ENCODE results near the gene MAP3K9. TPM values are rescaled to one million over a fixed set of nuclear protein-coding genes. Genes with fewer than 3 reads are reported as not detected.

MAP3K9 gene
- total and polyA plus RNA-seq, 2 donors (not counting 3 experiments of a cell fraction or from before 2014, with no cell fraction given): 0.06 to 0.11 TPM

- DNase-seq (ENCODE audit: low read depth, low spot score): no peak
- dilution Hi-C loops (cut with MboI; ENCODE audit: extremely low pct_ligation_motif_present, low sequenced_read_pairs) (no loop called here), intact Hi-C loops (cut with micrococcal nuclease) (no loop called here)
- FAIRE-seq: no peak
- Histone ChIP-seq H3K36me3 (ENCODE audit: control insufficient read depth in 2 of 2, extremely low read depth in 1 of 2, insufficient read depth in 2 of 2, low read length in 2 of 2) (no peaks in the 10 kb centered on the region), H3K9me1 (replicated peaks; ENCODE audit: control insufficient read depth, extremely low read depth, insufficient read depth, low read length) (no peaks in the 10 kb centered on the region), H3K79me2 (ENCODE audit: control insufficient read depth, insufficient read depth, low read length) (no peaks in the 10 kb centered on the region), H3K4me1 (ENCODE audit: control insufficient read depth, extremely low read depth, insufficient read depth, low read length) (no peaks in the 10 kb centered on the region), H4K20me1 (replicated peaks; ENCODE audit: control insufficient read depth, extremely low read depth, insufficient read depth, low read length) (no peaks in the 10 kb centered on the region), H3K27ac (ENCODE audit: insufficient read depth, low read depth, low read length) (no peak overlapping the region), H2AFZ (ENCODE audit: low read depth, low read length) (no peak overlapping the region), H3K27me3 (ENCODE audit: control insufficient read depth in 2 of 2, insufficient read depth in 2 of 2, low read length in 2 of 2) (no peaks in the 10 kb centered on the region), H3K9me3 (replicated peaks; ENCODE audit: control insufficient read depth, insufficient read depth, low read length) (no peaks in the 10 kb centered on the region), H3K4me2 (ENCODE audit: insufficient read depth, low read length) (no peak overlapping the region), H3K4me3 (replicated peaks in 1 of 3; ENCODE audit: insufficient read depth in 1 of 3, low read depth in 1 of 3, low read length in 3 of 3) (no peak overlapping the region), H3K9ac (replicated peaks; ENCODE audit: extremely low read depth, insufficient read depth, low read length) (no peak overlapping the region)
- no TSS peak for BruUV-seq (replicated peaks)
- CTCF ChIA-PET: no interaction called here
- POLR2A ChIA-PET: no interaction called here
- no peak for TF ChIP-seq MYC (IDR thresholded peaks at IDR 0.05; ENCODE audit: low read depth, low read length)
- TF ChIP-seq GATA2 (IDR thresholded peaks at IDR 0.05; ENCODE audit: insufficient read depth, insufficient read length, low read depth, low read length): no peak
- no peak for TF ChIP-seq JUN (IDR thresholded peaks at IDR 0.05; ENCODE audit: borderline replicate concordance, insufficient read depth, insufficient read length, low read depth)
- TF ChIP-seq POLR2A (IDR thresholded peaks at IDR 0.05; ENCODE audit: low read depth, low read length): no peak
- no peak for TF ChIP-seq EZH2 (IDR thresholded peaks at IDR 0.05; ENCODE audit: borderline replicate concordance, low read depth, low read length, severe bottlenecking)
- TF ChIP-seq CTCF (IDR thresholded peaks at IDR 0.05; ENCODE audit: extremely low read depth in 1 of 2, insufficient read depth in 1 of 2, low read depth in 1 of 2, low read length in 2 of 2): no peak
- TF ChIP-seq, protein P1, sequence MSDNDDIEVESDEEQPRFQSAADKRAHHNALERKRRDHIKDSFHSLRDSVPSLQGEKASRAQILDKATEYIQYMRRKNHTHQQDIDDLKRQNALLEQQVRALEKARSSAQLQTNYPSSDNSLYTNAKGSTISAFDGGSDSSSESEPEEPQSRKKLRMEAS (IDR thresholded peaks at IDR 0.05; ENCODE audit: insufficient read depth, insufficient read length): no peak
Measured at GRCh38 chr14:70794294-70794693, 15.0 kb downstream of the MAP3K9 start.
